ENCODE data around the gene GABPB1.

Gene GABPB1

GRCh38 chr15:50307799-50308198 lies 47.2 kb downstream of the GABPB1 start:
- no peak for TF ChIP-seq CTCF (IDR thresholded peaks at IDR 0.05; ENCODE audit: low read depth, low read length)
- in situ Hi-C loops (cut with HindIII; ENCODE audit: low sequenced_read_pairs), result no loop called here
- no peak overlapping the region for H3K4me3 ChIP-seq (ENCODE audit: low read depth, low read length)
- no peak for DNase-seq (ENCODE audit: low read depth, low spot score)

GRCh38 chr15:50304836-50305235 lies 50.2 kb downstream of the GABPB1 start:
- no peak for TF ChIP-seq CTCF (IDR thresholded peaks at IDR 0.05; ENCODE audit: low read depth, low read length)
- H3K4me3 ChIP-seq (ENCODE audit: low read depth, low read length), result no peak overlapping the region
- in situ Hi-C loops (cut with HindIII; ENCODE audit: low sequenced_read_pairs), result no loop called here
- no peak for DNase-seq (ENCODE audit: low read depth, low spot score)

GRCh38 chr15:50302581-50302980 lies 52.4 kb downstream of the GABPB1 start:
- DNase-seq (ENCODE audit: low read depth, low spot score), result no peak
- no peak overlapping the region for H3K4me3 ChIP-seq (ENCODE audit: low read depth, low read length)
- in situ Hi-C loops (cut with HindIII; ENCODE audit: low sequenced_read_pairs), result no loop called here
- TF ChIP-seq CTCF (IDR thresholded peaks at IDR 0.05; ENCODE audit: low read depth, low read length), result no peak

GRCh38 chr15:50298340-50298739 lies 56.7 kb downstream of the GABPB1 start:
- no peak overlapping the region for H3K4me3 ChIP-seq (ENCODE audit: low read depth, low read length)
- no peak for TF ChIP-seq CTCF (IDR thresholded peaks at IDR 0.05; ENCODE audit: low read depth, low read length)
- in situ Hi-C loops (cut with HindIII; ENCODE audit: low sequenced_read_pairs), result no loop called here
- DNase-seq (ENCODE audit: low read depth, low spot score), result no peak

- in situ Hi-C loops (cut with HindIII; ENCODE audit: low sequenced_read_pairs), result no loop called here
- no peak for DNase-seq (ENCODE audit: low read depth, low spot score)
- no peak overlapping the region for H3K4me3 ChIP-seq (ENCODE audit: low read depth, low read length)
- TF ChIP-seq CTCF (IDR thresholded peaks at IDR 0.05; ENCODE audit: low read depth, low read length), result no peak
These were observed 59.0 kb downstream of the GABPB1 start for GRCh38 chr15:50295966-50296365.

GRCh38 chr15:50289749-50290148 lies 65.2 kb downstream of the GABPB1 start:
- H3K4me3 ChIP-seq (ENCODE audit: low read depth, low read length), result no peak overlapping the region
- in situ Hi-C loops (cut with HindIII; ENCODE audit: low sequenced_read_pairs), result no loop called here
- no peak for DNase-seq (ENCODE audit: low read depth, low spot score)
- no peak for TF ChIP-seq CTCF (IDR thresholded peaks at IDR 0.05; ENCODE audit: low read depth, low read length)
